ENCODE results near the gene RNPEPL1.

RNPEPL1 gene

GRCh38 chr2:240554767-240555493, 13.4 kb upstream of the RNPEPL1 start:
- no peak for TF ChIP-seq POLR2A (IDR thresholded peaks at IDR 0.05; ENCODE audit: extremely low read depth, insufficient read length)
- TF ChIP-seq MYC (IDR thresholded peaks at IDR 0.05; ENCODE audit: low read depth, low read length): no peak
- TF ChIP-seq, protein P1, sequence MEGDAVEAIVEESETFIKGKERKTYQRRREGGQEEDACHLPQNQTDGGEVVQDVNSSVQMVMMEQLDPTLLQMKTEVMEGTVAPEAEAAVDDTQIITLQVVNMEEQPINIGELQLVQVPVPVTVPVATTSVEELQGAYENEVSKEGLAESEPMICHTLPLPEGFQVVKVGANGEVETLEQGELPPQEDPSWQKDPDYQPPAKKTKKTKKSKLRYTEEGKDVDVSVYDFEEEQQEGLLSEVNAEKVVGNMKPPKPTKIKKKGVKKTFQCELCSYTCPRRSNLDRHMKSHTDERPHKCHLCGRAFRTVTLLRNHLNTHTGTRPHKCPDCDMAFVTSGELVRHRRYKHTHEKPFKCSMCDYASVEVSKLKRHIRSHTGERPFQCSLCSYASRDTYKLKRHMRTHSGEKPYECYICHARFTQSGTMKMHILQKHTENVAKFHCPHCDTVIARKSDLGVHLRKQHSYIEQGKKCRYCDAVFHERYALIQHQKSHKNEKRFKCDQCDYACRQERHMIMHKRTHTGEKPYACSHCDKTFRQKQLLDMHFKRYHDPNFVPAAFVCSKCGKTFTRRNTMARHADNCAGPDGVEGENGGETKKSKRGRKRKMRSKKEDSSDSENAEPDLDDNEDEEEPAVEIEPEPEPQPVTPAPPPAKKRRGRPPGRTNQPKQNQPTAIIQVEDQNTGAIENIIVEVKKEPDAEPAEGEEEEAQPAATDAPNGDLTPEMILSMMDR (IDR thresholded peaks at IDR 0.05; ENCODE audit: low read depth, low read length): no peak
- TF ChIP-seq MAX (IDR thresholded peaks at IDR 0.05; ENCODE audit: low read depth, low read length): no peak
- no peak for DNase-seq (ENCODE audit: low read depth)
- H3K4me3 ChIP-seq (ENCODE audit: low read depth, low read length): no peak overlapping the region

- no peak overlapping the region for H3K4me3 ChIP-seq (ENCODE audit: low read depth, low read length)
- DNase-seq (ENCODE audit: low read depth): no peak
- TF ChIP-seq, protein P1 (IDR thresholded peaks at IDR 0.05; ENCODE audit: low read depth, low read length): no peak
- no peak for TF ChIP-seq MAX (IDR thresholded peaks at IDR 0.05; ENCODE audit: low read depth, low read length)
- TF ChIP-seq MYC (IDR thresholded peaks at IDR 0.05; ENCODE audit: low read depth, low read length): no peak
These were observed 12.6 kb upstream of the RNPEPL1 start for GRCh38 chr2:240555541-240556250.

DNA sequence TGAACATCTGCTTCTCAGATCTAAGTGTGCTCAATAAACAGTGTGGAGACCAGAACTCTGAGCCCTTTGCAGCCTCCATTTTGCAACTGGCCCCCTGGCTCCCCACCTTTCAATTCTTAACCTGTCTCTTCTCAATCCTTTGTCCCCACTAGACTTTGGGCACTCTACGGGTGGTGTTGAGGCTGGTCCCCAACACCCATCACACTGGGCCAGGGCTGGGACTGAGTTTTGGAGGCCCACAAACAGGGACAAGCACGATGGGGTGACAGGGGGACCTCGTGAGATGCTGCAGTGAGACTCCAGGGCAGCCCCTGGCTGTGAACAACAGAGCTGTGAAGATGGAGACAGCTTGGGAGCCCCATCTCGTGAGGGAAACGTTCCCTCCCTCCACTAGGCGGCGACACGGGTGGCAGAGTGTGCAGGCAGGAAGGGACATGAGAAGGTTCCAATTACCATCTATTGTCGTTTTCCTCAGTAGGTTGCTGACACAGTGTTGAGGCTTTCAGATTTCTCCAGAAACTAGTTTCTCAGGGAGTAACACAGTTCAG, 11.7 kb upstream of the RNPEPL1 start:
- DNase-seq (ENCODE audit: low read depth): peak; percentile 71
- no peak overlapping the region for H3K4me3 ChIP-seq (ENCODE audit: low read depth, low read length)
- TF ChIP-seq, protein P1 (IDR thresholded peaks at IDR 0.05; ENCODE audit: low read depth, low read length): peak; percentile 49
- TF ChIP-seq MAX (IDR thresholded peaks at IDR 0.05; ENCODE audit: low read depth, low read length): no peak
- no peak for TF ChIP-seq MYC (IDR thresholded peaks at IDR 0.05; ENCODE audit: low read depth, low read length)

DNA sequence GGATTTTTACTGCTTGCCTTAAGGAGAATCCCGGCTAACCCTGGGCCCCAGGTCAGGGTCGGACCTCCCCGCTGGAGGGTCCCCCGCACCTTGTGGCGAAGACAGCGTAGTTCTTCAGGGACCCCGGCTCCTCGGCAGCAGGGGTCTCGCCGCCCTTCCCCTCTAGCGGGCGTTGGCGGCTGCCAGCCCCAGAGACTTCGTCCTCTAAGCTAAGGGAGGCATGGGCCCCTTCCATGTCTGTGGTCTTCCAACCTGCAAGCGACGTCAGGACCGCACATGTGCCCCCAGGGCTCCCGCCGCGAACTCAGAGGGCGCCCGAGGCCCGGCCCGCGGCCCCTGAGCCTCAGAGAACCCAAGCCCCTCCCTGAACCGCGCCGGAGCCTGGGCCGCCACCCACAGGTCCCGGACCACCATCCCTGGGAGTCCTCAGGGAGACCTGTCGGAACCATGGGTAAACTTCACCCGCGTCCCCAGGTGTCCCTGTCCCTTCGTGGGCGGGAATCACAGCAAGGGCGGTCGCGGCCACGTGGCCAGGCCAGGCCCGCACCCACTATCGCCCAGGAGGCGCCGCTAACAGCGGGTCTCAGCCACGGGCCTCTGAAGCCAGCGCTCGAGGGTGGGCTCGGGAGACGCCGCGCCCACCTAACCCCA, 11.1 kb upstream of the RNPEPL1 start:
- no peak overlapping the region for H3K4me3 ChIP-seq (ENCODE audit: low read depth, low read length)
- DNase-seq (ENCODE audit: low read depth): no peak
- TF ChIP-seq POLR2A (IDR thresholded peaks at IDR 0.05; ENCODE audit: extremely low read depth, insufficient read length) (no peak), MYC (IDR thresholded peaks at IDR 0.05; ENCODE audit: low read depth, low read length) (no peak), MAX (IDR thresholded peaks at IDR 0.05; ENCODE audit: low read depth, low read length) (no peak)
- TF ChIP-seq, protein P1 (IDR thresholded peaks at IDR 0.05; ENCODE audit: low read depth, low read length): no peak

- TF ChIP-seq MAX (IDR thresholded peaks at IDR 0.05; ENCODE audit: low read depth, low read length) (no peak), POLR2A (IDR thresholded peaks at IDR 0.05; ENCODE audit: extremely low read depth, insufficient read length) (no peak), MYC (IDR thresholded peaks at IDR 0.05; ENCODE audit: low read depth, low read length) (no peak)
- TF ChIP-seq, protein P1 (IDR thresholded peaks at IDR 0.05; ENCODE audit: low read depth, low read length): no peak
- DNase-seq (ENCODE audit: low read depth): no peak
- peak within 1 kb of the TSS; percentile 87 for H3K4me3 ChIP-seq (ENCODE audit: low read depth, low read length)
These were observed 10.5 kb upstream of the RNPEPL1 start, which contains the start of gene ANKMY1 for GRCh38 chr2:240557808-240558207. Gene ANKMY1, minus strand, starts transcription at chr2:240557988. Its CDS starts 653 bp downstream, at chr2:240557335.

All from NB4 (cell line).